ENCODE data around the gene BANK1. TPM values are rescaled to one million over a fixed set of nuclear protein-coding genes. Genes with fewer than 3 reads are reported as not detected.

BANK1 gene
- total RNA-seq, 4 donors from 2014 or later, result 0.20 to 22.4 (median 9.4) TPM

- Histone ChIP-seq H3K4me3 (no peak overlapping the region), H3K9me3 (no peaks in the 10 kb centered on the region), H3K4me1 (peaks cover 0 to 5% (median 2%) of the 10 kb centered on the region in 4 donors), H3K27me3 (no peaks in the 10 kb centered on the region), H3K27ac (no peak overlapping the region), H3K36me3 (no peaks in the 10 kb centered on the region)
- in situ Hi-C loops (cut with MboI; ENCODE audit: low pct_ligation_motif_present in 1 of 4, low pct_unique_long_range_greater_than_20kb in 1 of 4, low sequenced_read_pairs in 3 of 4), result no loop called here
- TF ChIP-seq CTCF (IDR thresholded peaks at IDR 0.05), result no peak
- TF ChIP-seq POLR2A (IDR thresholded peaks at IDR 0.05), result no peak
- no peak for TF ChIP-seq EP300 (IDR thresholded peaks at IDR 0.05; ENCODE audit: low read depth)
- TF ChIP-seq POLR2AphosphoS5 (IDR thresholded peaks at IDR 0.05), result no peak
- DNase-seq, result no peak
- intact Hi-C loops (cut with DNase I; ENCODE audit: low total_unique reads), result no loop called here
- WGBS, 2 donors (ENCODE audit: low coverage in 1 of 2), result 40 to 53% methylated on average over 1 of the region's 1 CpG
Observed at GRCh38 chr4:101785486-101785885, 5.0 kb upstream of the BANK1 start.

- Histone ChIP-seq H3K9me3 (no peaks in the 10 kb centered on the region), H3K36me3 (no peaks in the 10 kb centered on the region), H3K27ac (no peak overlapping the region), H3K4me3 (no peak overlapping the region), H3K27me3 (peaks cover 7% of the 10 kb centered on the region), H3K4me1 (peaks cover 0 to 16% (median 5%) of the 10 kb centered on the region in 4 donors)
- TF ChIP-seq CTCF (IDR thresholded peaks at IDR 0.05), result no peak
- in situ Hi-C loops (cut with MboI; ENCODE audit: low pct_ligation_motif_present in 1 of 4, low pct_unique_long_range_greater_than_20kb in 1 of 4, low sequenced_read_pairs in 3 of 4) (no loop called here), intact Hi-C loops (cut with DNase I; ENCODE audit: low total_unique reads) (no loop called here)
- 86 to 91% methylated on average over 4 of the region's 4 CpGs for WGBS, 2 donors (ENCODE audit: low coverage in 1 of 2)
- DNase-seq, result no peak
Observed at GRCh38 chr4:101787701-101788316, 2.7 kb upstream of the BANK1 start.

- no peaks in the 10 kb centered on the region for H3K9me3 ChIP-seq
- H3K27ac ChIP-seq, result peak overlapping the region in 3 of 4 donors; percentile 23 to 63 (median 60)
- WGBS, 2 donors (ENCODE audit: low coverage in 1 of 2), result 32 to 34% methylated on average over 3 to 12 of the region's 12 CpGs
- peaks cover 7% of the 10 kb centered on the region for H3K27me3 ChIP-seq
- peaks cover 0 to 16% (median 5%) of the 10 kb centered on the region in 4 donors for H3K4me1 ChIP-seq
- in situ Hi-C loops (cut with MboI; ENCODE audit: low pct_ligation_motif_present in 1 of 4, low pct_unique_long_range_greater_than_20kb in 1 of 4, low sequenced_read_pairs in 3 of 4), result no loop called here
- H3K36me3 ChIP-seq, result no peaks in the 10 kb centered on the region
- no peak for TF ChIP-seq EP300 (IDR thresholded peaks at IDR 0.05; ENCODE audit: low read depth)
- no peak for TF ChIP-seq POLR2AphosphoS5 (IDR thresholded peaks at IDR 0.05)
- TF ChIP-seq CTCF (IDR thresholded peaks at IDR 0.05), result no peak
- TF ChIP-seq POLR2A (IDR thresholded peaks at IDR 0.05), result no peak
- intact Hi-C loops (cut with DNase I; ENCODE audit: low total_unique reads), result no loop called here
- peak overlapping the region in 3 of 4 donors; percentile 53 to 71 (median 56) for H3K4me3 ChIP-seq
- peak; percentile 17 for DNase-seq
Observed at GRCh38 chr4:101791182-101791558, 640 bp downstream of the BANK1 start.

- no peak for DNase-seq
- H3K9me3 ChIP-seq, result no peaks in the 10 kb centered on the region
- H3K27ac ChIP-seq, result no peak overlapping the region
- 68% methylated on average over 4 of the region's 4 CpGs; no CpG with 5 or more reads in 1 of the 2 donors for WGBS, 2 donors (ENCODE audit: low coverage in 1 of 2)
- no peaks in the 10 kb centered on the region for H3K36me3 ChIP-seq
- in situ Hi-C loops (cut with MboI; ENCODE audit: low pct_ligation_motif_present in 1 of 4, low pct_unique_long_range_greater_than_20kb in 1 of 4, low sequenced_read_pairs in 3 of 4), result no loop called here
- H3K4me3 ChIP-seq, result peak overlapping the region in 1 of 4 donors; percentile 71
- H3K27me3 ChIP-seq, result peaks cover 7% of the 10 kb centered on the region
- intact Hi-C loops (cut with DNase I; ENCODE audit: low total_unique reads), result no loop called here
- peaks cover 0 to 16% (median 5%) of the 10 kb centered on the region in 4 donors for H3K4me1 ChIP-seq
- no peak for TF ChIP-seq EP300 (IDR thresholded peaks at IDR 0.05; ENCODE audit: low read depth)
- no peak for TF ChIP-seq CTCF (IDR thresholded peaks at IDR 0.05)
- TF ChIP-seq POLR2AphosphoS5 (IDR thresholded peaks at IDR 0.05), result no peak
- no peak for TF ChIP-seq POLR2A (IDR thresholded peaks at IDR 0.05)
Observed at GRCh38 chr4:101792056-101792590, 1.6 kb downstream of the BANK1 start.

Measured in transverse colon (tissue), 4 donors.